ENCODE results near the gene INTS6.

INTS6 gene

GRCh38 chr13:51332566-51333361 lies 120.1 kb downstream of the INTS6 start:
- Histone ChIP-seq H3K9me3 (ENCODE audit: control insufficient read depth, insufficient read depth, low read length) (no peaks in the 10 kb centered on the region), H3K9me2 (replicated peaks; ENCODE audit: control insufficient read depth, low read length) (no peaks in the 10 kb centered on the region), H3K27me3 (ENCODE audit: control insufficient read depth, low read length) (peaks cover 6% of the 10 kb centered on the region; the same call in 1 of the 2 replicates), H3K4me2 (ENCODE audit: low read length) (no peak overlapping the region), H3K4me1 (ENCODE audit: control insufficient read depth, low read length) (no peaks in the 10 kb centered on the region), H3K36me3 (ENCODE audit: control insufficient read depth, low read length) (no peaks in the 10 kb centered on the region), H4K20me1 (ENCODE audit: control insufficient read depth, insufficient read depth, low read depth, low read length) (no peaks in the 10 kb centered on the region), H3K27ac (ENCODE audit: low read depth, low read length) (no peak overlapping the region), H3K4me3 (ENCODE audit: low read length) (no peak overlapping the region), H3F3A (ENCODE audit: control insufficient read depth, insufficient read depth) (no peaks in the 10 kb centered on the region), H3K79me2 (ENCODE audit: control insufficient read depth, low read length) (no peaks in the 10 kb centered on the region)
- TF ChIP-seq EZH2phosphoT487 (IDR thresholded peaks at IDR 0.05; ENCODE audit: borderline replicate concordance, low read length) = no peak
- TF ChIP-seq CTCF (IDR thresholded peaks at IDR 0.05; ENCODE audit: low read depth, low read length, poor library complexity, severe bottlenecking) = no peak

- Histone ChIP-seq H3K27me3 (ENCODE audit: control insufficient read depth, low read length) (0 out of 2 replicates have a peak, but pooled peaks cover 4% of the 10 kb centered on the region), H3K4me1 (ENCODE audit: control insufficient read depth, low read length) (no peaks in the 10 kb centered on the region)
- TF ChIP-seq EZH2phosphoT487 (IDR thresholded peaks at IDR 0.05; ENCODE audit: borderline replicate concordance, low read length) (no peak), CTCF (IDR thresholded peaks at IDR 0.05; ENCODE audit: low read depth, low read length, poor library complexity, severe bottlenecking) (no peak)
Measured at GRCh38 chr13:51331354-51331861, 121.4 kb downstream of the INTS6 start.

GRCh38 chr13:51330791-51331190 lies 122.0 kb downstream of the INTS6 start:
- no peak overlapping the region for H3K4me2 ChIP-seq (ENCODE audit: low read length)
- no peaks in the 10 kb centered on the region for H3K36me3 ChIP-seq (ENCODE audit: control insufficient read depth, low read length)
- H3K9me2 ChIP-seq (replicated peaks; ENCODE audit: control insufficient read depth, low read length) = no peaks in the 10 kb centered on the region
- no peak overlapping the region for H3K27ac ChIP-seq (ENCODE audit: low read depth, low read length)
- no peaks in the 10 kb centered on the region for H3F3A ChIP-seq (ENCODE audit: control insufficient read depth, insufficient read depth)
- no peaks in the 10 kb centered on the region for H3K9me3 ChIP-seq (ENCODE audit: control insufficient read depth, insufficient read depth, low read length)
- H3K27me3 ChIP-seq (ENCODE audit: control insufficient read depth, low read length) = 0 out of 2 replicates have a peak, but pooled peaks cover 4% of the 10 kb centered on the region
- TF ChIP-seq EZH2phosphoT487 (IDR thresholded peaks at IDR 0.05; ENCODE audit: borderline replicate concordance, low read length) = no peak
- no peak for TF ChIP-seq CTCF (IDR thresholded peaks at IDR 0.05; ENCODE audit: low read depth, low read length, poor library complexity, severe bottlenecking)
- H4K20me1 ChIP-seq (ENCODE audit: control insufficient read depth, insufficient read depth, low read depth, low read length) = no peaks in the 10 kb centered on the region
- H3K4me3 ChIP-seq (ENCODE audit: low read length) = no peak overlapping the region
- no peaks in the 10 kb centered on the region for H3K4me1 ChIP-seq (ENCODE audit: control insufficient read depth, low read length)
- H3K79me2 ChIP-seq (ENCODE audit: control insufficient read depth, low read length) = no peaks in the 10 kb centered on the region

More at GRCh38 chr13:51331354-51331861, 121.4 kb downstream of the INTS6 start:
- H3K4me3 ChIP-seq (ENCODE audit: low read length) = no peak overlapping the region
- H3K79me2 ChIP-seq (ENCODE audit: control insufficient read depth, low read length) = no peaks in the 10 kb centered on the region
- H3K9me2 ChIP-seq (replicated peaks; ENCODE audit: control insufficient read depth, low read length) = no peaks in the 10 kb centered on the region
- no peak overlapping the region for H3K4me2 ChIP-seq (ENCODE audit: low read length)
- no peaks in the 10 kb centered on the region for H3K9me3 ChIP-seq (ENCODE audit: control insufficient read depth, insufficient read depth, low read length)
- no peaks in the 10 kb centered on the region for H4K20me1 ChIP-seq (ENCODE audit: control insufficient read depth, insufficient read depth, low read depth, low read length)
- no peaks in the 10 kb centered on the region for H3F3A ChIP-seq (ENCODE audit: control insufficient read depth, insufficient read depth)
- H3K36me3 ChIP-seq (ENCODE audit: control insufficient read depth, low read length) = no peaks in the 10 kb centered on the region
- H3K27ac ChIP-seq (ENCODE audit: low read depth, low read length) = no peak overlapping the region
